Renal pelvis (tissue), 4 donors: ENCODE data around the gene SNTA1. TPM values are rescaled to one million over a fixed set of nuclear protein-coding genes. Genes with fewer than 3 reads are reported as not detected.
"Not testable (repeated sequence)": the region's sequence is repeated elsewhere in the genome, so short reads cannot be mapped to it uniquely, and the experiment has no call there.

Source experiments
- DNase-seq: peaks from one replicate; pipeline ENCODE4 v3.0.0-alpha.2; 2013
- polyA plus RNA-seq, 3 donors: library from polyadenylated mRNA; unstranded; fragments of 120-200 nt; gene quantifications; one replicate each; pipeline ENCODE4 v1.2.1, GENCODE V29; 2013; ENCODE audit not compliant: insufficient read length in 3 of 3

Gene SNTA1
- polyA plus RNA-seq, 3 donors: 10.0 to 13.8 (median 11.7) TPM

DNA sequence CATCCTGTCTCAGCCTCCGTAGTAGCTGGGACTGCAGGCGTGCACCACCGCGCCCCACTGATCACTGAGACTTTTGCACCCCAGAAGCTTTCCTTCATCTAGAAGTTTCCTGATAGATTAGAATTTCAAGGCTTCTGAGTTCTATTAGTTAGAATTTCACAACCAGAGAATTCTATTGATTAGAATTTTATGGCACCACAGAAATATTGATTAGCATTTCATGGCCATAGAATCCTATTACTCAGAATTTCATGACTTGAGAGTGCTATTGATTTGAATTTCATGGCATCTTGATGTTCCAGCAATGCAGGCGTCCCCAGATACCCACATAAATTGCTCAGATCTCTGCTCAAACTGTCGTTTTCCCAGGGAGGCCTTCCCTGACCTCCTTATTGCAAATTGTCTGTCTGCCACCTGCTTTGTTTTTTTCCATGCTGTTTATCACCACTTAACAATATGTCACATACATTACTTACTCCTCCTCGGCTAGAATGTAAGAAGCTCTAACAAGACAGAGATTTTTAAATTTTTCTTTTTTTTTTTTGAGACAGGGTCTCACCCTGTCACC lies 29.4 kb upstream of the SNTA1 start:
- DNase-seq: no peak

DNA sequence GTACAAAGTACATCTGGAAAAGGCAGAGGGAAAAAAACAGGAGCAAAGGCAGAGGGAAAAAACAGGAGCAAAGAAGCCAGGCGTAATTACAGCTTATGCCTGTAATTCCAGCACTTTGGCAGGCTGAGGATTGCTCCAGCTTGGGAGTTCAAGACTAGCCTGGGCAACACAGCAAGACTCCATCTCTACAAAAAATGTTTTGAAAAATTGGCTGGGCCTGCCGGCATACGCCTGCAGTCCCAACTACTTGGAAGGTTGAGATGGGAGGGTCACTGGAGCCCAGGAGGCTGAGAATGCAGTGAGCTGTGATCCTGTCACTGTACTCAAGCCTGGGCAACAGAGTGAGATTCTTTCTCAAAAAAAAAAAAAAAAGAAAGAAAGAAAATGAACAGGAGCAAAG lies 27.3 kb upstream of the SNTA1 start:
- no peak for DNase-seq

DNA sequence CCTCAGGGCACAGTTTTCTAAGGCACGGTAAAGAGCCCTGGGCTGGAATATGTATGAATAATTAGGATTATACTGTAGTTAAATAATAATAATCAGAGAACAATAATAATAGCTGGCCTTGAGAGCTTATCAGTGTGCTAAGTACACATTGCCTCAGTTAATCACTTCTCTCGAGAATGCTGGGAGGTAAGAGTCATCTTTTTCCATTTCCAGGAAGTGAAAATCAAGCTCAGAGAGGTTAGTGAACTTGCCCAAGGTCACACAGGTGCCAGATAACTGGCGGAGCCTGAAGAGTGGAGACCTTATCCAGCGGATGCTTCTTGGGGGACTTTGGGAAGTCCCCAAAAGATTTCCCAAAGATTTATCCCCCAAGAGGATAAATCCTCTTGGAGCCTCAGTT lies 26.9 kb upstream of the SNTA1 start:
- no peak for DNase-seq

DNA sequence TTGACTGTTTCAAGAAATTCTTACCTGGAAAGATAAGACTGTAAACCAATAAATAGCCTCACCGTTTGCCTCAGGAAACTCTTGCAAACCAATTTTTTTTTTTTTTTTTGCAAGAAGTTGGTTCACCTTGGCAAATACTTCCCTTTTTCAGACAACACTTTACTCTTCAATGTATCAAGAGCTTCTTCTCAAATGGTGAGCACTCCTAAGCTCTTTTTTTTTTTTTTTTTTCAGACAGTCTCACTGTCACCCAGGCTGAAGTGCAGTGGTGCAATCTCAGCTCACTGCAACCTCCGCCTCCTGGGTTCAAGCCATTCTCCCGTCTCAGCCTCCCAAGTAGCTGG lies 22.7 kb upstream of the SNTA1 start:
- no peak for DNase-seq

DNA sequence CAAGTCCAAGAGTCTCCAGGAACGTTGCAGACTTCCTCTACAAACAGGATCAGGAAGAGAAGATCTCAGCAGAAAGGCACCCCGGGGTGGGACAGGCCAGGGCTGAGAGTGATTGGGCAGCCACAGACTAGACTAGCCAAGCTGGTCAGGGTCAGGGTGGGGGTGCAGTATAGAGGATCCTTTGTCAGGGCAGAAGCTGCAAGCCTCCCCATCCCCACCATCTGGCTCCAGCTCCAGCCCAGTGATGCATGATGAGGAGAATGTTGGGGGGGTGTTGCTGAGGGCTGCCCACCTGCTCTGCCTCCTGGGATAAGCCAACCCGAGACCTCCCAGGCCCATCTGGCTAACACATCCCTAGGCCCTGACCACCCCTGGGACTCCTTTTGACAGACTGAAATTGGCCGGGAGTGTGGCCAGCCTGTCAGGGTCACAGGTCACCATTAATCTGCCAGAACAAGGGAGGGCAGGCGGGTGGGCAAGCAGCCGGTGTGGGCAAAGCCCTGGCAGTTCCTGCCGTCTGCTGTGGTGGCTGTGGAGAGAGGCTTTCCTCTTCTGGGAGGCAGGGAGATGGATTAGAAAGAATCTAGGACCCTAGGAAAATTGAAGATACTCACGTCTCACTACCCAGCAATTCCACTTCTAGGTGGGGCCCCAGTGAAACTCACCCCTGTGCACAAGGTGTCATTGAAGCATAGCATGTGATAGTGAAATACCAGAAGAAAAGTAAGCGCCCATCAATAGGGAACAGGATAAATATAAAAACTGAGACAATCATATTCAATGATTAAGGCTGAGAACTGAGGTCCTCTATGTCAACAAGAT lies 22.1 kb upstream of the SNTA1 start:
- DNase-seq: peak; percentile 72

DNA sequence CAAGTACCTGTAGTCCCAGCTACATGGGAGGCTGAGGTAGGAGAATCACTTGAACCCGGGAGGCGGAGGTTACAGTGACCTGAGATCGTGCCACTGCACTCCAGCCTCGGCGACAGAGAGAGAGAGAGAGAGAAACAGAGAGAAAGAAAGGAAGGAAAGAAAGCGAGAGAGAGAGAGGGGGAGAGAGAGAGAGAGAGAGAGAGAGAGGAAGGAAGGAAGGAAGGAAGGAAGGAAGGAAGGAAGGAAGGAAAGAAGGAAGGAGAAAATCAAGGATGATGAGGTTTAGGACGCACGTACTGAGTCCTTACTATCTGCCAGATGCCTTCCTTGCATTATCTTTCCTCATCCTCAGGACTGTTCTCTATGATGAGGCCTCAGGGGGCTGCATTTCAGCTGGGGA lies 21.2 kb upstream of the SNTA1 start:
- not testable (repeated sequence) for DNase-seq

DNA sequence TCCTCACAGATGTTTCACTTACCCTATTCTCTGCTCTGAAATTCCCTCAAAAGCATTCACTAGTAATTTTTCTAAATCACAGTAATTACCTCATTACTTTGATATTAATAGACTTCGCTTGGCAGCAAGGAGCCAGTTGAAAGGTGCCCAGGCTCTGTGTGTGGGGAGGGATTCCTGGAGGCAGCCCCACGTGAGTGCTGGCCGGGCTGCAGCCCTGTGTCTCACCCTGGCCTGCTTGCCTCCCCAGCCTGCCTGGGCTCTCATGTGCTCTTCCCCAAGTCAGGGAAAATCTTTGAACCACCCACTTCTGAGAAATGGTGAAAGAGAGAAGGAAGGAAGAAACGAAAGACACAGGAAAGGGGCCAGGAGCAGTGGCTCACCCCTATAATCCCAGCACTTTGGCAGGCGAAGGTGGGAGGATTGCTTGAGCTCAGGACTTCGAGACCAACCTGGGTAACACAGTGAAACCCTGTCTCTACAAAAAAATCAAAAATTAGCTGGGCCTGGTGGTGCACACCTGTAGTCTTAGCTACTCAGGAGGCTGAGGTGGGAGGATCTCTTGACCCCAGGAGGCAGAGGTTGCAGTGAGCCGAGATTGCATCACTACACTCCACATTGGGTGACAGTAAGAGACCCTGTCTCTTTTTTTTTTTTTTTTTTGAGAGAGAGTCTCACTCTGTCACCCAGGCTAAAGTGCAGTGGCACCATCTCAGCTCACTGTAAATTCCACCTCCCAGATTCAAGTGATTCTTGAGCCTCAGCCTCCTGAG lies 20.0 kb upstream of the SNTA1 start:
- DNase-seq: no peak

DNA sequence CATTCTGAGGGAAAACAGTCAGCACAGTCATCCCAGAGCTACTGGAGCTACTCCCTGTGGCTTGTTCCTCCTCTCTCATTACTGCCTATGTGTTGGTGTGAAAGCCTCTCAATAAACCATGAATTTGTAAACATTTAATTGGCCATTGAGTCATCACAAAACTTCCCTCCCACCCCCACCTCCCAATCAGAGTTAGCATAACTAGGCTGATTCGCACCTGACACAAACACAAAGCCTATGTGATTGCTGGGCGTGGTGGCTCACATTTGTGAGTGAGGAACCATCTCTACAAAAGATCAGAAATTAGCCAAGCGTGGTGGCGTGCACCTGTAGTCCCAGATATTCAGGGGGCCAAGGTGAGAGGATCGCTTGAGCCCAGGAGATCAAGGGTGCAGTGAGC lies 17.1 kb upstream of the SNTA1 start:
- DNase-seq: no peak

DNA sequence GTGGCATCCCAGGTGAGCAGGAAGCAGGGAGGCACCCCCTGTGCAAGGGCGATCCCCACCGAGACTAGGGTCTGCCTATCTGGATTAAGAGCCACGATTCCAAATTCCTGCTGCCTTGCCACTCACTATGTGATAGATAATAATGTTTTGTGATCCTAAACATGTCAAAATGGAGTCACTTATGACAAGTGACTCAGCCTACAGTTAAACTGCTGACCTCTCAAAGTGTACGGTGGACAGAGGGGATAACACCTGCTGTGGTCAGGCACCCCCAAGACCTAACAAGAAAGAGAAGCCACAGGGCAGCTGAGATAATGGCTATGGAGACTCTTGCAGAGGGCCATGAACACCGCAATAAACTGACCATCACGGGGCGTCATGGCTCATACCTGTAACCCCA lies 16.0 kb upstream of the SNTA1 start:
- DNase-seq: no peak

DNA sequence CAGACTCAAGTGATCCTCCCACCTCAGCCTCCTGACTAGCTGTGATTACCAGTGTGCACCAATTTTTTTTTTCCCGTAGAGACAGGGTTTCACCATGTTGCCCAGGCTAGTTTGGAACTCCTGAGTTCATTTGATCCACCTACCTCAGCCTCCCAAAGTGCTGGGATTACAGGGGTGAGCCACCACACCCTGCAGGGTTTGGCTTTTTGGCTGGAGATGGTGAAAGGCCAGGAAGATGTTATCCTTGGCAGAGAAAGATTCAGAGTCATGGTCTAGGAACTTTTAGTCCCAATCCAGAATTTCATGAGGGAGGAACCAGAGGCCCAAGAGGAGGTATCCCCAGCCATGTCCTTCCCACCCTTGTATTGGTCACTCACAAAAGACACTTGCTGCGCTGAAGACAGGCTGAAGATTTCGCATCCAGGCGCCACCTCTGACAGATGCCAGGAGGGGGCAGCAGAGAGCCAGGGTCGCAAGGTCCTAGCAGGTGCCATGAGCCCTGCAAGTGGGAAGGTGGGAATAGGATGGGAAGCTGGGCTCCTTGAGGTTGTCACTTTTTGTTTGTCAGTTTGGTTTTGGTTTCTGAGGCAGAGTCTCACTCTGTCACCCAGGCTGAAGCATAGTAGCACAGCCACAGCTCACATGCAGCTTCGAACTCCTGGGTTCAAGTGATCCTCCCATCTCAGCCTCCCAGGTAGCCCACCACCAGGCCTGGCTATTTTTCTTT lies 13.5 kb upstream of the SNTA1 start:
- peak; percentile 66 for DNase-seq

DNA sequence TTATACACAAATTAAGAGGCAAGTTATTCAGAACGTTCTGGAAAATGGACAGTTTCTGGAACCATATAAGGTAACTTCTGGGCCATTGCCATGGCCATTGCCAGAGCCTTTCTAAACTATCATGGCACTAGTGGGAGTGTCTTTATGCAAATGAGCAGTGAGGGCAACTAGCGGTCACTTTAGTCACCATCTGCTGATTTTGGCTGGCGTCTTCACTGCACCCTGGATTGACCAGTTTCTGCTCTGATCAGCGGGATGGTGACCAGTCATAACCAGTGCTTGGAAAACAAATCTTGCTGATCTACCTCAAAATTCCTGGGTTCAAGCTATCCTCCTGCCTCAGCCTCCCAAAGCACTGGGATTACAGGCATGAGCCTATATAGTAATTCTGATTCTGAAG lies 7.3 kb upstream of the SNTA1 start:
- no peak for DNase-seq

DNA sequence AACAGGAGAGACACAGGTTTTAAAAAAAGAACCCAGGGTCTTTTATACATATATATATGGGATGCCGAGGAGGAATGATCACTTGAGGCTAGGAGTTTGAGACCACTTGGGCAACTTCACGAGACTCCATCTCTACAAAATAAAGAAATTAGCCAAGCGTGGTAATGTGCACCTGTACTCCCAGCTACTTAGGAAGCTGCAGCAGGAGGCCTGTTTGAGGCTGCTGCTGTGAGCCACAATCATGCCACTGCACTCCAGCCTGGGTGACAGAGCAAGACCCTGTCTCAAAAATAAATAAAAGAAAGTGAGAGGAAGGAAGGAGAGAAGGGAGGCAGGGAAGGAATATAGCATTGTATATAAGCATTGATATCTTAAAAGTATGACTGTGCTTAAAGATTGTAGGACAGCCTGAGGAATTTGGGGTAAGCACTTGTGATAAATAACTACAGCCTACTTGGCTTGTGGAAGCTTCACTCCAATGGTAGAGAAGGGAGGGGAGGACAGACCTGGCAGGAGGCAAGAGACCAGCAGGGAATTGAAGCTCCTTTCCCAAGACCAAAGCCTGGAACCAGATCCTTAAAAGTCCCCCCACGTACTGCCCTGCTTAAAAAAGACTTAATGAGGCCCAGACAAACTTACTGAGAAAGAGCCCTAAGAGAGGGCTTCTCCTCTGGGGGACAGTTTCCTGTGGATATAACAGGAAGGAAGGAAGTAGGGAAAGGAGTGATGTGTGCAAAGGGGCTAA lies 2.5 kb upstream of the SNTA1 start:
- DNase-seq: no peak

DNA sequence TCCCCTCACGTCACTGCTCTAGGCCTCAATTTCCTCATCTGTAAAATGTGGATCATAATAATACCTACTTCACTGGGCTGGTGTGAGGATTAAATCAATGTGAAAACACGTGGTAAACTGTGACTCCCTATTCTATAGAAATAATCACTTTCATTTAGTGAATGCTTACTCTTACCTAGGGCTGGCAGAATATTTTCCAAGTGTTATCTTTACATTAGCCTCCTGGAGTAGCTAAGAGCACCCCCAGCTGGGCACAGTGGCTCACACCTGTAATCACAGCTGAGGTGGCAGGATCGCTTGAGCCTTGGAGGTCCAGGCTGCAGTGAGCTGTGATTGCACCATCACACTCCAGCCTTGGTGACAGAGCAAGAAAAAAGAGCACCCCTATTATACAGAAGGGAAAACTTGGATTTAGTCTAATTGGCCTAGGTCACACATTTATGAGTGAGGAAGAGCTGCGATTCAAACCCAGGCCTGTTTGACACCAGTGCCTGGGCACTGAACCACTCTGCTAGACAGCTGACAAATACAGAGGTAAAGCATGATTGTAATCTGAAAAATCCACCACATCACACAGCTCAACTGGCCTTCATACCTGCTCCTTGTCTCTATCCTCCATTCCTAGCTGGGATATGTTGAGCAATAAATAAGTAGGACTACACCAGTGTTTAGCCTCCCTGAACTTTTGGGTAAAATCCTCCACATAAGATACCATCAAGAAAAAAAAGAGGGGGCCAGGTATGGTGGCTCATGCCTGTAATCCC lies 1.4 kb upstream of the SNTA1 start:
- DNase-seq: no peak

DNA sequence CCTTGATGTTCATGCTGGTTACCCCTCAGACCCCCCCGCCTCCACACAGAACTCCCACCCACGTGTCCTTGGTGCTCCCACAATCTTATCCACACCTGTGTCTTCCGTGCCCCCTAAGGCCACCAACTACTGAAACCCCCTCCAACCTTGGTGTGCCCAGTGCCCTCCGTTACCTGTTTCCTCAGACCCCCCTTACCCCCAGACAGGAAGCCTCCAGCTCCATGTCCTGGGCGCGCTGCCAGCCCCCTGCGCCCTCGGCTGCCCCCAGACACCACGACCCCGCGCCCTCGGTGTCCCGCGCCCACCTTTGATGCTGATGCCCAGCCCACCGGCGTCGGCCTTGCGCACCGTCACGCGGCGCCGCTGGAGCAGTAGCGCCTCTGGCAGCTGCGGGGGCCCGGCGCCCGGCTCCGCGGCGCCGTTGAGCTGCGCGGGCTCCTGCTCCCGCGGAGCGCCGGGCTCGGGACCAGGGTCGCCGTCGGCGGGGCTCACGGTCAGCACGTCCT lies 504 bp downstream of the SNTA1 start:
- no peak for DNase-seq

DNA sequence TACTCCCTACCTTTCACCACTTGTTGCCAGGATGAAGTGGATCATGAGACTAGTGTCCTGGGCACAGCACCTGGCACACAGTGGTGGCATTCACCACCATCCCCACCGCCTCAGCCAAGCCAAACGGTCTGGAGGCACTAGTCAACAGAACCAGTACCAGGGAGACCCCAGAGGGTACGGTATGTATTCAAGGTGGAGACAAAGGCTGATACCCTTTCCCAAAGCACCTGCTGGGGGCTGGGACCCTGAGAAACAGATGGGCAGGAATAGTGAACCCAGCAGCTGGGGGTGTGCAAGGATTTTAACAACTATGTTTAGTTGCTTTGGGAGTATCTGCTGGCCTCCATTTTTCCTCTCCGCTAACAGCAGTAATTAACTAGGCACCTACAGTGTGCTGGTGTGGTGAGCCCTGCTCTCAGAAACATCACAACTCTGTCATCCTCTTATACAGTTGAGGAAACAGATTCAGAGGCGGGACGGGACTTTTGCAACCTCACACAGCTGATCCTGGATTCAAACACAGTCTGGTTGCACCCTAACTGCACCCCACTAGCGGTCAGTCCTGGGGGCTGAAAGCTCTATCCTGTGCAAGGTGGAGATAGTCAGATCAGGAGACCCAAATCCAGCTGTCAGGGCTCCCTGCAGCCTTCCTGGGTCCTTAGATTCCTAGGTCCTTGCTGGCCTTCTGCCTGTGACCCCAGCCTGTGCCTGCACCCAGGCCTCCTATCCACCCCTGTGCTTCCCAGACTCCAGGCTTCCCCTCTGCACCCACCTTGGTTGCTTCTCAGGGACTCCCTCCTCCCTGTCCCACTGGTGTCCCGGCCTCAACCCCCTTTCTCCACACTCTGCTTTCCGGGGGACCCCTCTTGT lies 1.2 kb downstream of the SNTA1 start:
- no peak for DNase-seq

DNA sequence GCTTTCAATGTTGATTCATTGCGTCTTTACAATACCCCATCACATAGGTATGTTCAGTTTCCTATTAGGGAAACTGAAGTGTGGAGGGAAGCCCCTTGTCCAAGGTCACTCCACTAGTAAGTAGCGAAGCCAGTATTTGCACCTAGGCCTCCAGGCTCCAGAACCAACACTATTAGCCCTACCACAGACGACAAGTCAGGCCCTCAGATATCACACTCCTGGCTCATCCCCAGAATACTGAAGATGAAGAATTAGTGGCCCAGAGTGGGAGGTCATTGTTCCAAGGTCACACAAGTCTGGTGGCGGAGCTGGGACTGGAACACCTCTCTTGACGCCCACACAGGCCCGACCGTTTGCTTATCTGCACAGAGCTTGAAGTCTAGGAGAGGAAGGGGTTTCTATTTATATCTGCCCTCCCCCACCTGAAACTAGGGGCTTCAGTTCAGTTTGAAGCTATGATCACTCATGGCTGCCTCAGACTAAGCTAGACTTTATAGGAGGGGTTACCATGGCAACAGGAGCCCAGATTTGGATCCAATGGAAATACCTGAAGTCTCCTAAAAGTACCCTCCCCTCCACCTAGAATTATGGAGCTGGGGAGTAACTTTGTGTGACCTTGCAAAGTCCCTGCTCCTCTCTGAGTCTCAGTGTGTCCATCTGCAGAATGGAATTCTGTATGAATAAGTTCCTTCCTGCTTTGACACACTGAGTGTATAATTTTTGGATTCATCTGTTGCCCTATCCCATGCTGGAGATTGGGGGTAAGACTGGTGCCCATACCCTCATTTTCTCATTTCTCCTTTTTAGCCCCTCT lies 2.2 kb downstream of the SNTA1 start:
- no peak for DNase-seq

DNA sequence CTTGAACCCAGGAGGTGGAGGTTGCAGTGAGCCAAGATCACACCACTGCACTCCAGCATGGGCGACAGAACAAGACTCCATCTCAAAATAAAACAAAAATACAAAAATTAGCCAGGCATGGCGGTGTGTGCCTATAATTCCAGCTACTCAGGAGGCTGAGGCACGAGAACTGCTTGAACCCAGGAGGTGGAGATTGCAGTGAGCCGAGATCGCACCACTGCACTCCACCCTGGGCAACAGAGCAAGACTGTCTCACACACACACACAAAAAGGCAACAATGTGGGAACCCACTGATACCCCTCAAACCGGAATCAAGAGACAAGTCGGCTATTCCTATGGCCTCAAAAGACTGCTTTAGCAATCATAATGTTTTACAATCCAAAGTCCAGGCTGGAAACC lies 3.0 kb downstream of the SNTA1 start:
- DNase-seq: not testable (repeated sequence)

DNA sequence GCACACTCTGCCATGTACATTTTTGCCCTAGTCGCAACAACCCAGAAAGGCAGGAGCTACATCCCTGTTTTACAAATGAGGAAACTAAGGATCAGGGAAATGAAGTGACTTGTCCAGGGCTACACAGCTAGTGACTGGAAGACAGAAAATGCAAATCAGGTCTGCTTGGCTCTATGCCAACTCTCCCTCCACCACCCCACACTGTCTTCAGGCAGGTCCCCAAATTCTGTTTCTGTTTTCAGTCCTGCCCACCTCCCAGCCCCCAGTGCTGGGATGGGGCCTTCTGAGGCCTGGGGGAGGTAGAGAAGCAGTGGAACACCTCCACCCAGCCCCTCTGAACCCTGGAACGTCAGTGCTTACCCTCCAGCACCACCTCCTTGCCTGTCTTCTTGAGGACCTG lies 5.1 kb downstream of the SNTA1 start:
- no peak for DNase-seq
